Stimulated activated effector memory CD8-positive, alpha-beta T cell treated with anti-CD3 and anti-CD28 coated beads, Interleukin-12 subunit alpha, Interleukin-12 subunit beta, amount 100 ng/mL, for 72 hours (primary cell): ENCODE data around the gene SLC9A9.

Experiments
- ATAC-seq: fragments of 150-1000 bp; cut with Tn5 transposase; 2 replicates; pipeline ENCODE4 v1.10.0; 2021
- DNase-seq, 2 donors: peaks; one replicate each; pipeline ENCODE4 v3.0.0; 2021 to 2022; ENCODE audit warnings: low spot score in 2 of 2
- H3K27ac Mint-ChIP-seq: one replicate; pipeline ENCODE4 v1.8.0; 2022; ENCODE audit warnings: mild to moderate bottlenecking, mixed read lengths
- H3K36me3 Mint-ChIP-seq: one replicate; pipeline ENCODE4 v1.8.0; 2022; ENCODE audit warnings: mild to moderate bottlenecking, mixed read lengths
- H3K4me1 Mint-ChIP-seq: one replicate; pipeline ENCODE4 v1.8.0; 2022; ENCODE audit warnings: mixed read lengths
- H3K4me3 Mint-ChIP-seq: one replicate; pipeline ENCODE4 v1.8.0; 2022; ENCODE audit warnings: mild to moderate bottlenecking, mixed read lengths
- H3K9me3 Mint-ChIP-seq: one replicate; pipeline ENCODE4 v1.8.0; 2022; ENCODE audit warnings: mixed read lengths

The SLC9A9 gene

GRCh38 chr3:143479727-143480126 lies 368.5 kb downstream of the SLC9A9 start:
- Mint-ChIP-seq H3K27ac (no peak overlapping the region), H3K36me3 (no peaks in the 10 kb centered on the region), H3K4me3 (no peak overlapping the region), H3K4me1 (no peaks in the 10 kb centered on the region), H3K9me3 (no peaks in the 10 kb centered on the region)
- ATAC-seq (no peak), DNase-seq (no peak)

GRCh38 chr3:143478115-143478693 lies 370.1 kb downstream of the SLC9A9 start:
- Mint-ChIP-seq H3K27ac (no peak overlapping the region), H3K36me3 (no peaks in the 10 kb centered on the region), H3K4me1 (no peaks in the 10 kb centered on the region), H3K4me3 (no peak overlapping the region), H3K9me3 (no peaks in the 10 kb centered on the region)
- no peak for ATAC-seq
- DNase-seq = no peak

- ATAC-seq (peak; percentile 47), DNase-seq (no peak)
- no peaks in the 10 kb centered on the region for H3K9me3 Mint-ChIP-seq
- no peak overlapping the region for H3K27ac Mint-ChIP-seq
- H3K4me3 Mint-ChIP-seq = no peak overlapping the region
- H3K4me1 Mint-ChIP-seq = no peaks in the 10 kb centered on the region
- H3K36me3 Mint-ChIP-seq = no peaks in the 10 kb centered on the region
Measured at GRCh38 chr3:143476965-143477640, 371.2 kb downstream of the SLC9A9 start.

- DNase-seq (no peak), ATAC-seq (no peak)
- Mint-ChIP-seq H3K4me1 (no peaks in the 10 kb centered on the region), H3K9me3 (no peaks in the 10 kb centered on the region), H3K4me3 (no peak overlapping the region), H3K36me3 (no peaks in the 10 kb centered on the region), H3K27ac (no peak overlapping the region)
Measured at GRCh38 chr3:143475981-143476380, 372.3 kb downstream of the SLC9A9 start.

- Mint-ChIP-seq H3K9me3 (no peaks in the 10 kb centered on the region), H3K36me3 (no peaks in the 10 kb centered on the region), H3K4me3 (no peak overlapping the region), H3K4me1 (no peaks in the 10 kb centered on the region), H3K27ac (no peak overlapping the region)
- DNase-seq (no peak), ATAC-seq (no peak)
Measured at GRCh38 chr3:143472731-143473523, 375.3 kb downstream of the SLC9A9 start.

- no peak for ATAC-seq
- H3K4me1 Mint-ChIP-seq = no peaks in the 10 kb centered on the region
- no peaks in the 10 kb centered on the region for H3K36me3 Mint-ChIP-seq
- no peak overlapping the region for H3K27ac Mint-ChIP-seq
- no peaks in the 10 kb centered on the region for H3K9me3 Mint-ChIP-seq
- no peak for DNase-seq
- no peak overlapping the region for H3K4me3 Mint-ChIP-seq
Measured at GRCh38 chr3:143471705-143472104, 376.6 kb downstream of the SLC9A9 start.

- no peak overlapping the region for H3K27ac Mint-ChIP-seq
- no peaks in the 10 kb centered on the region for H3K9me3 Mint-ChIP-seq
- H3K36me3 Mint-ChIP-seq = no peaks in the 10 kb centered on the region
- H3K4me1 Mint-ChIP-seq = no peaks in the 10 kb centered on the region
- no peak overlapping the region for H3K4me3 Mint-ChIP-seq
- no peak for DNase-seq
- no peak for ATAC-seq
Measured at GRCh38 chr3:143469159-143469558, 379.1 kb downstream of the SLC9A9 start.

- no peak for ATAC-seq
- Mint-ChIP-seq H3K36me3 (no peaks in the 10 kb centered on the region), H3K4me1 (no peaks in the 10 kb centered on the region), H3K9me3 (no peaks in the 10 kb centered on the region), H3K27ac (no peak overlapping the region), H3K4me3 (no peak overlapping the region)
- no peak for DNase-seq
Measured at GRCh38 chr3:143465666-143466065, 382.6 kb downstream of the SLC9A9 start.

- Mint-ChIP-seq H3K36me3 (no peaks in the 10 kb centered on the region), H3K9me3 (no peaks in the 10 kb centered on the region), H3K4me3 (no peak overlapping the region), H3K27ac (no peak overlapping the region), H3K4me1 (no peaks in the 10 kb centered on the region)
- ATAC-seq (no peak), DNase-seq (no peak)
Measured at GRCh38 chr3:143464850-143465249, 383.4 kb downstream of the SLC9A9 start.

- Mint-ChIP-seq H3K36me3 (no peaks in the 10 kb centered on the region), H3K4me1 (no peaks in the 10 kb centered on the region), H3K4me3 (no peak overlapping the region), H3K9me3 (peaks cover 4% of the 10 kb centered on the region), H3K27ac (no peak overlapping the region)
- DNase-seq (no peak), ATAC-seq (no peak)
Measured at GRCh38 chr3:143455480-143455879, 392.8 kb downstream of the SLC9A9 start.

GRCh38 chr3:143450632-143451031 lies 397.6 kb downstream of the SLC9A9 start:
- Mint-ChIP-seq H3K4me1 (no peaks in the 10 kb centered on the region), H3K9me3 (no peaks in the 10 kb centered on the region), H3K27ac (no peak overlapping the region), H3K4me3 (no peak overlapping the region), H3K36me3 (no peaks in the 10 kb centered on the region)
- ATAC-seq (peak; percentile 70), DNase-seq (peak in 1 of 2 donors; percentile 56)

GRCh38 chr3:143447491-143447890 lies 400.8 kb downstream of the SLC9A9 start:
- no peak overlapping the region for H3K4me3 Mint-ChIP-seq
- peaks cover 19% of the 10 kb centered on the region for H3K4me1 Mint-ChIP-seq
- H3K27ac Mint-ChIP-seq = no peak overlapping the region
- DNase-seq (no peak), ATAC-seq (no peak)
- H3K36me3 Mint-ChIP-seq = no peaks in the 10 kb centered on the region
- H3K9me3 Mint-ChIP-seq = no peaks in the 10 kb centered on the region

- H3K9me3 Mint-ChIP-seq = no peaks in the 10 kb centered on the region
- H3K27ac Mint-ChIP-seq = peak overlapping the region; percentile 11
- peaks cover 19% of the 10 kb centered on the region for H3K4me1 Mint-ChIP-seq
- peak overlapping the region; percentile 13 for H3K4me3 Mint-ChIP-seq
- H3K36me3 Mint-ChIP-seq = no peaks in the 10 kb centered on the region
- peak; percentile 93 for ATAC-seq
- DNase-seq = no peak
Measured at GRCh38 chr3:143445118-143445517, 403.1 kb downstream of the SLC9A9 start.

GRCh38 chr3:143443851-143444331 lies 404.4 kb downstream of the SLC9A9 start:
- no peak for DNase-seq
- H3K4me1 Mint-ChIP-seq = peaks cover 19% of the 10 kb centered on the region
- H3K36me3 Mint-ChIP-seq = no peaks in the 10 kb centered on the region
- no peaks in the 10 kb centered on the region for H3K9me3 Mint-ChIP-seq
- H3K27ac Mint-ChIP-seq = no peak overlapping the region
- ATAC-seq = peak; percentile 81
- H3K4me3 Mint-ChIP-seq = no peak overlapping the region

- no peak for ATAC-seq
- Mint-ChIP-seq H3K4me3 (no peak overlapping the region), H3K4me1 (peaks cover 19% of the 10 kb centered on the region), H3K36me3 (no peaks in the 10 kb centered on the region), H3K9me3 (no peaks in the 10 kb centered on the region), H3K27ac (no peak overlapping the region)
- no peak for DNase-seq
Measured at GRCh38 chr3:143442814-143443447, 405.3 kb downstream of the SLC9A9 start.
